Stimulated activated CD8-positive, alpha-beta memory T cell treated with anti-CD3 and anti-CD28 coated beads, Interleukin-15, amount 100 ng/mL, for 4 hours (primary cell): Measurements from ENCODE around the gene ZNF276.
"Not testable (repeated sequence)": the region's sequence is repeated elsewhere in the genome, so short reads cannot be mapped to it uniquely, and the experiment has no call there.

Experiments
- DNase-seq, 2 donors: peaks; one replicate each; pipeline ENCODE4 v3.0.0-alpha.2; 2020; ENCODE audit warnings: low read depth in 2 of 2

The ZNF276 gene

DNA sequence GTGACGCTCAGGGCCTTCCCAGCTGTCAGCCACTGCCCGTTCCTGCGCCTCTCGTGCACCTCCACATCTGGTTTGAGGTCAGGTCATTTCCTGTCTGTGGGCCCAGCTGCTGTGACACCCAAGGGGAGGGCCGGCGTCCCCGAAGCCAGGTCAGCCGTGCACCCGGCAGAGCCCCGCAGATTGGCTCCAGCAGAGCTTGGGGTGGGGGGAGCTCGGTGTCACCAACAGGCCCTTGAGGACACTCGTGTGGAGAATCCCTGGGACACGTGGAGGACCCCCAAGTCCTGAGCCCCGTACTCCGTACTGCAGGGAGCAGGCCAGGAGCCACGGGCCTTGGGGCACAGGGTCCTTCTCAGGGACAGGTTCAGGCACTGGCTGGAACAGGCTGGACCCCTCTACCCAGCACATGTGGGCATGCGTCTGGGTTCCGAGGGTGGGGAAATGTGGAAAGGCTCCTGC lies 24.6 kb upstream of the ZNF276 start:
- no peak for DNase-seq

DNA sequence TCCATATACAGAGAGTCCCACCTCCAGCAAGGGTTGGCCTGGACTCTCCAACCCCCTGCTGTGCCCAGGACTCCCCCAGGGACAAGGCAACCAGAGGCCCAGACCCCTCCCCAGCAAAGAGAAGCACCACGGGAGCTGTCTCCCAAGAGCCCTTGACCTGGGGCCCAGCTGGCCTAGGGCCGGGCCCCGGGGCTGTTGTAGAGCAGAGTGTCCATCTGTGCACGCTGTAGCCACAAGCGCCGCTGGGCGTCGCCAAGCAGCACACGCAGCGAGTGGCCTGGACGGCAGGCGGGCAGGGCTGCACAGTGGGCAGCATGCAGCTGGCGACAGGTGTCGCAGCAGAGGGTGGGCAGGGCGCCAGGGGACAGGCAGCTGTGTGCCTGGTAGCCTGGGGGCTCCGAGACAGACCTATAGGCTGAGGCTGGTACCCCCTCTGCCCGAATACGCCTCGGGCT lies 24.1 kb upstream of the ZNF276 start:
- DNase-seq: no peak

DNA sequence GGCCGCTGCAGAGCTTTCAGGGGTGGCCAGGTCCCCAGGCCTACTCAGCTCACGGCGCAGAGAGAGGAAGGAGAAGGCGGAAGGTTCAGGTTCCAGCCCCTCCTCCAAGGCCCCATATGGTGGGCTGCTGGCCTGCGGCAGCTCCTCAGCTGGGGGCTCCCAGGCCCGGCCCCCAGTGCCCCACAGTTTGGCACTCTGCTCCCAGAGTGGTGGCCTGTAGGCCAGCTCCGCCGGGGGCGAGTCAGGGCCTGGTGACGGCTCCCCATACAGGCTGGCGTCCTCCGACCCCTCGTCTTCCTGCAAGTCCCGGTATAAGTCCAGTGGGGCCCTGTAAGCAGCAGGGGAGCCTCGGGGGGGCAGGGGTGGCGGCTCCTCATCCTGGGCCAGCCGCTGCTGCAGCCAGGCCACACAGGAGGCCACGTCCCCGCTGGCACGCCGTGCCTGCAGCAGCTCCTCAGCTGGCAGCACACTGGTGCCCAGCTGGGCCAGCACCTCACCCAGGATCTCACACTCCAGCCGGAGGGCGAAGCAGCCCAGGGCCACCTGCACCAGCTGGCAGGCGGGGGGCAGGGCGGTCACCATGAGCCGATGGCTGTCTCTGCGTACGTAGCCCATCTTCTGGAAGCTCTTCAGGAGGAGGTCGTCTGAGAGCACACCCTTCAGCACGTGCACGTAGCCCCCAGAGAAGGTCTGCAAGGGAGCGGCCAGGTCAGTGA lies 23.6 kb upstream of the ZNF276 start:
- no peak for DNase-seq

DNA sequence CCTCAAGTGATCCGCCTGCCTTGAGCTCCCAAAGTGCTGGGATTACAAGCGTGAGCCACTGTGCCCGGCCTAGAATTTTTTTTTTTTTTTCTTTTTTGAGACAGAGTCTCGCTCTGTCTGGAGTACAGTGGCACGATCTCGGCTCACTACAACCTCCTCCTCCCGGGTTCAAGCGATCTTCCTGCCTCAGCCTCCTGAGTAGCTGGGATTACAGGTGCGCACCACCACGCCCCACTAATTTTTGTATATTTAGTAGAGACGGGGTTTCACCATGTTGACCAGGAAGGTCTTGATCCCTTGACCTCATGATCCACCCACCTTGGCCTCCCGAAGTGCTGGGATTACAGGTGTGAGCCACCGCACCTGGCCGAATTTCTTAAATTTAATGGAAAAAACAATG lies 22.6 kb upstream of the ZNF276 start:
- DNase-seq: not testable (repeated sequence)

DNA sequence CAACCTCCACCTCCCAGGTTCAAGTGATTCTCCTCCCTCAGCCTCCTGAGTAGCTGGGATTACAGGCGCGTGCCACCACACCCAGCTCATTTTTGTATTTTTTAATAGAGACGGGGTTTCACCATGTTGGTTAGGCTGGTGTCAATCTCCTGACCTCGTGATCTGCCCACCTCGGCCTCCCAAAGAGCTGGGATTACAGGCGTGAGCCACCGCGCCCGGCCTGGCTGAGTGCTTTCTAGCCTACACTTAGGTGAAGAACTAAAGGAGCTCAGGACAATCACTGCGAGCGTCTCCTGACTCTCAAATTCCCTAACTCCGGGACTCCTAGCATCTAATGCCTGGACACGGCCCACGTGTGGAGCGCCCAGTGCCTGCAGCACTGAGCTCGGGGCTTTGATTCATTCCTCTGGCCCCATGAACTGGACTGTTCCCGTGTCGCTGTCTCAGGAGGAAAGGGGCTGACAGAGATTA lies 21.7 kb upstream of the ZNF276 start:
- not testable (repeated sequence) for DNase-seq

DNA sequence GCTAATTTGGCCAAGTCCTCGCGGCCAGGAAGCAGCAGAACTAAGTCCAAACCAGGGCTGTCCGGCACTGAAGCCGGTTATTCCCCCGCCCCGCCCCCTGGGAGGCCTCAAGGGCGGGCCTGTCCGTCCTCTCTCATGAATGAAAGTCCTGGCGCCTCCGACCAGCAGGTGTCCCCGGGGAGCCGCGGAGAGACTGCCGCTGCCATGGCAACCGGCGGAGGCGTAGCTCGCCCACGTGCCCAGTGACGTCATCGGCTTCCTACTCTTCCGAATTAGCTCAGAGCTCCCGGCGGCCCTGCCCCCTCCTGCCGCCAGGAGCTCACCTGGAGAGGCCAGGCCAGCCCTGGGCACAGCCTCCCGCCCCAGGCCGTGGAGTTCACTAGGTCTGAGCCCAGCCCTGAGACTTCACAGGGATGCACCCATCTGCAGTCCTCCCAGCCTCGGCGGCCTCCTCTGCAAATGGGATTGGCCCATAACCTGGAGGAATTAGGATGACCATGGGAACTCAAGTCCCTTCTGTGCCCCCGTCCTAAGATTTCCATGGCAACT lies 21.2 kb upstream of the ZNF276 start:
- peak; percentile 92 to 93 for DNase-seq

DNA sequence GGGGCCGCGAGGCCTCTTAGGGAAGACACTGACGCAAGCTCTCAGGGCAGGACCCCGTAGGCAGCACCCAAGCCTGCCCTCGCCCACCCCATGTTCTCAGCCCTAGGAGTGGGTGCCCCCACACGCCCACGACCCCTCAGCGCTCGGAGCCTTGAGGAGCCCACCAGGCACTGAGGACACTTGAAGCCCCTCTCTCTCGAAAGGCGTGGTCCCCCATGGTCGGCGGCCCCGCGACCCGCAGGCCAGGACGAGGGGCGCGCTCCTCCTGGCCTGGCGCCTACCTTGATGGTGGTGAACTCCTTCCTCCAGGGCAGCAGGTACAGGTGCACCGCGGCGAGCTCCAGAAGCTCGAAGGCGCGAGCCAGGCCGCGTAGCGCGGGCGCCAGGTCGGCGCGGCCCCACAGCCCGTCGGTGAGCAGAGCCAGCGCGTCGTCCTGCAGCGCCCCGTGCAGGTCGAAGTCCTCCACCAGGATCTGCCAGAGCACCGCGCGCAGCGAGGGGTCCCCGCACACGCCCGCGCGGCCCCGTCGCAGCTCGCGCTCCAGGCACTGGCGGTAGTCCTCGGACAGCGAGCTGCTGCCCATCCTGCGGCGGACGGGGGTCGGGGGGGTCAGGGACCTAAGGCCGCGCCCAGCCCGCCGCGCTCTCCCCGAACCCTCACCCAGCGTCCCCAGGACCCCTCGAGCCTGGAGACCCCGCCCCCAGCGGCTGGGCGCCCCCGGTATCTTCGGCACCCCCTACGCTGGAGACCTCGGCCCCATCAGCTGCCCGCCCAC lies 20.5 kb upstream of the ZNF276 start:
- DNase-seq: no peak

DNA sequence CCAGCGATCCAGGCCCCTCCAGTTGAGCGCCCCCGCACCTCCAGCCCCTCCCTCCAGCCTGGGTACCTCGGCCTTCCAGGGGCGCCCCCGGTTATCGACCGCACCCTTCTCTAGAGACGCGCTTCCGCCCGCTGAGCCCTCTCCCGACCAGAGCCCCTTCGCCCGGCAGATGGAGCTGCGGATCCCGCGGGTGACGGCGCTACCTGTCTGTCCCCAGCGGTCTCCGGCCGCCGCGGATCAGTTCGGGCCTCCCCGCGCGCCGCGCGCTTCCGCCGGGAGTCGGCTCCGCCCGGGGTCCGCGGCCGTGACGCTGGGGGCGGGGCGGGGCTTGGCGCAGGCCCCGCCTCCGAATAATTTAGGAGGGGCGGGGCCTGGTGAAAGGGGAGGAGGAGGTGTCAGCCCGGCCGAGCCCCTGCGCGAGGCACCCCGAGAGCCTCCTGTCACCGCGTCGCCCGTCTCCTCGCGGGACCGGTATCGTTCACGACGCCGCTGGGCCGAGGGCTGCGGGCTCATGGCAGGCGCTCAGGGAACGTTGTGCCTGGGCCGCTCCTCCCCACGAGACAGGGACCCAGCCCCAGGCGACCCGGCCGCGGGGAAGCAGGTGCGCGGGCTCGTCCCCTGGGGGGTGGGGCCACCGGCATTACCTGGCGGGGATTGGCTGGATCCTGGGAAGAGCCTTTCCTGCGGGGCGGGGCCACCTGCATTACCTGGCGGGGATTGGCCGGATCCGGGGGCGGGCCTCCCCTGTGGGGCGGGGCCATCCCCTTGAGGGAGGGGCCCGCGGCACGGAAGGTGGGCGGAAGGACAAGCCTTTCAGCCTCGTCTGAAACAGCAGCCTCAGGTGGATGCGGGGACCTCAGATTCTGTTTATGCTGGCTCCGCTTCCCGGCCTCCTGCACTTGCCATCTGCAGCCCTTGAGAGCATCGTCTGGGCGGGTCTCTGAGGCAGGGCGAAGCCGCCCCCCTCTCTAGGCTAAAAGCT lies 19.6 kb upstream of the ZNF276 start, which contains the start of gene SPATA2L:
TSS of gene SPATA2L (minus strand) at position 281 of the 982 bp plus-strand sequence. CDS start 473 bp downstream, outside the sequence.
- DNase-seq: peak; percentile 94

DNA sequence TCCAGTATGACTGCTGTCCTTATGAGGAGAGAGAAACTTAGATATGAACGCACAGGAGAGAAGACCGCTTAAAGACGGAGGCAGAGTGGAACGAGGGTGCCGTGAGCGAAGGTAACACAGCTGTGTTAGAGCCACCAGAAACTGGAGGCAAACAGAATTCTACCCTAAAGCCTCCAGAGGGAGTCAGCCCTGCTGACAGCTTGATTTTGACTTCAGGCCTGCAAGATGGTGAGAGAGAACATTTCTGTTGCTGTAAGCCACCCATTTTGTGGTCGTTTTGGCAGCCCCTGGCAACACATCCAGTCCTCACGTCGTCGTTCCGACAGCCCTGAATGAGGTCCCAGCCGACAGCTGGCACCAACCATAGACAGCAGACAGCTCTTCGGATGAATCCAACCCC lies 17.1 kb upstream of the ZNF276 start:
- no peak for DNase-seq

DNA sequence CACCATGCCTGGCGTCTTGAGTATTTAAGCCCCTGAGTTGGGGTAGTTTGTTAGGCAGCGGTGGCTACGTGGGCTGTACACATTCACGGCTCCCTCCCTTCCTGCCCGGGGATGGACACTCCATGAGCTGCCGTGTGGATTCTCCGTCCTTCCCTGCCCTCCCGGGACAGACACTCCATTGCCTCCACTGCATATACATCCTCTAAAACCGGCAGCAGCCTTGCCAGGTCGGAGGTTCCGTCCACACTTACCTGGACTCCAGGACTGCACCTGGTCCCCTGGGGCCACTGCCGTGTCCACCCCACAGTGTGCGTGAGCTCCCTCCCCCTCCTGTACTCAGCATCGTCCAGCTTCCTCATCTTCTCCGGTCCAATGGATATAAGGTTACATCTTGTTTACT lies 16.3 kb upstream of the ZNF276 start:
- DNase-seq: no peak

DNA sequence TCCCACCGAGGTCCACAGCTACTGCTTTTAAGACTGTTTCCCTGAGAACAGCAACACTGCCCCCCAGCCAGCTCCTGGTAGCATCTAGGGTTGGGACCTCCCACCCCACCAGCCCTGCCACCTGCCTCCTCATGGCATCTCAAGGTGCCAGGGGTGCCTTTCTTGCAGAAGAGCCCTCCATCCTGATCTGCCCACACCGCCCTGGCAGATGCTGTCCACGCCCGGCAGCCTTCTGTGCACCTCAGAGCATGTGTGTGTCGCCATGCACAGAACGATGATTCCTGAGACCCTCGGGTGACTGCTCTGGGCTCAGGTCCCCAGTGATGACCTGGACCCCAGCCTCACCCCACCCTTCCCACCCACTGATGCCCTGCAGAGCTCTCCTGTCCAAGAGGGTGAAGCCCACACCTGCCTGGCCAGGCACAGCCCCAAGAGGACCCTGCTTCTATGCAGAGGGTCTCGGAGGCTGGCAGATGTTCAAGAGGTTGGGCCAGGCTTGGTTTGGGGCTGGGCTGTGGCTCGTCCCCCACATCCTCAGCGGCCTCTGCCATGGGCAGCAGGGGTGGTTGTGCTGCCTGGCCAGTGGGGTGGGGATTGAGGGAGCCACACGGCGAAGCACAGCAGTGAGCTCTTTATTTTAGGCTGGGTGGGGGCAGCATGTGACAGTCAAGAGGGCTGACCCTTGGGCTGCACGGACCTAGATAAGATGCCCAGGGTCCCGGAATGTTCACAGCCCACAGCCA lies 14.6 kb upstream of the ZNF276 start:
- no peak for DNase-seq

DNA sequence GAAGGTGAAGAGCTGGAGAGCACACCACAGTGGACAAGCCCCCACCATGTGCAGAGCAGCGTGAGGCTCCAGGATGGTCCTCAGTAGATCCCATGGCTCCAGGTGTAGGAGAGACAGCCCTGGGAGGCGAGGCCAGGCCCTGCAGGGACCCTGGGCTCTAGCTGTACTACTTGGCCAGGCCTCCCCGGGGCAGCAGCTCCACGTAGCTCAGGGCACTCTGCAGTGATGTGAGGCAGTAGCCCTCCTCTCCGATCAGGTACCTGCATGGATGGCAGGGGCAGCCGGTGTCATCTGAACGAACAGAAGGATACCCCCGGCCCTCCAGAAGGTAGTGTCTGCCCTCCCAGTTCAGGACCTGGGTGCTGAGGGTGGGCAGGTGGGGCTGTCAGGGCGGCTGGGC lies 13.6 kb upstream of the ZNF276 start:
- no peak for DNase-seq

DNA sequence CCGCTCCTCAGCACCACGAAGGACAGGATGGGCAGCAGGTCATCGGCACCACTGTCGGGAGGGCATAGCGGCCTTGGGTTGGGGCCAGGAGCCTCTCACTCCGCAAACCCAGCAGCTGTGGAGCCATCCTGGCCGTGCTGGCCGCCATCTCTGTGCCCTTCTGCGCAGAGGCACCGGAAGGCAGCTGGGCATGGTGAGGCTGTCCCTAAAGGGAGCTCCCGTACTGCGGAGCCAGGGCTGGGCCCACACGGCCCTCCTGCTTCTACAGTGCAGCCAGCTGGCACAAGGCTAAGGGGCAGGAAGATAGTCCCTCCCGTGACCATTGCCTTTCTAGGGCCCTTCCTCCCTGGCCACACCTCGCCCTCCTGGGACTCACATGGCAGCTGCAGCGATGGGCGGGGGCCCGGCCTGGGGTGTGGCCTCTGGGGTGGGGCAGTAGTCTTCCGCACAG lies 12.8 kb upstream of the ZNF276 start:
- no peak for DNase-seq

DNA sequence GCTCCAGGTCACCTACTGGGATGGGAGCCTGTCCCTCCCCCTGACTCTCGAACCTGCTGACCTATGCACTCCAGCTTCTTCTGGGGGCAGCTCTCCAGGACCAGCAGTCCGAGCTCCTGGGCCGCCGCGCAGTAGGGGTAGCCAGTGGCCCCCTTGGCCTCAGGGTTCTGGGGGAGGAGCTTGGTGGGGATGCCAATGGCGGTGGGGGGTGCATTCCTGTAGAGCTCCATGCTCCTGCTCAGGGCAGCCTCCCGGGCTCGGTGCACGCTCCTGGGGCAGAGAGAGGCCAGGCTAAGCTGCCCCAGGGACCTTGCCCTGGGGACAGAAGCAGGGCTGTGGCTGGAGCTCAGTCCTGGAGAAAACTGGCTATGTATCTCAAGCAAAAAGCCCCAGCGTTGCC lies 12.2 kb upstream of the ZNF276 start:
- DNase-seq: no peak

DNA sequence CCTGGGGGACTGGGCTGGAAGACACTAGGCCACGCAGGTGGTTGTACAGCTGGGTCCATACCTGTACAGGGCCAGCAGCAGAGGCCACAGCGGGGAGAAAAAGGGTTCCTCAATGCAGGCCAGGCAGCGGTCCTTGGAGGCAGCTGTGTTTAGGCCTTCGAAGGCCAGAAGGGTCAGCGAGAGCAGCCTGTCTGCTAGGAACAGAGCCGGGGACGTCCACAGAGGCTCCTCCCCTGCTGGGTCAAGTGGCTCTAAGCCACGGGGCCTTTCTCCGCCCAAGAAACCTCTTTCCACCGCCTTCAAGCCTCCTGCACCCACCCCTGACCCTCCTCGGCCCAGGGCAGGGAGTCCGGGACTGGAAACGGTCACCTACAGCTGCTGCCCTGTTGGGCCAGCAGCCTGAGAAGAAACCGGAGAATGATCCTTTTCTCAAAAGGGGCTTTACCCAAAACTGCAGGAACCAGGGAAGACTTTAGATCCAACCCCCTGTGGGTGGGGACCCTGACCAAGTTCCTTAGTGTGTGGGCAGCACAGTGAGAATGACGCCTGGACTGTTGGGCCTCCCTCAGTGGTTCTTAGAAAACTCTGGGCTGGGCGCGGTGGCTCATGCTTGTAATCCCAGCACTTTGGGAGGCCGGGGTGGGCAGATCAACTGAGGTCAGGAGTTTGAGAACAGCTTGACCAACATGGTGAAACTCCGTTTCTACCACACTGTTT lies 11.5 kb upstream of the ZNF276 start:
- no peak for DNase-seq

DNA sequence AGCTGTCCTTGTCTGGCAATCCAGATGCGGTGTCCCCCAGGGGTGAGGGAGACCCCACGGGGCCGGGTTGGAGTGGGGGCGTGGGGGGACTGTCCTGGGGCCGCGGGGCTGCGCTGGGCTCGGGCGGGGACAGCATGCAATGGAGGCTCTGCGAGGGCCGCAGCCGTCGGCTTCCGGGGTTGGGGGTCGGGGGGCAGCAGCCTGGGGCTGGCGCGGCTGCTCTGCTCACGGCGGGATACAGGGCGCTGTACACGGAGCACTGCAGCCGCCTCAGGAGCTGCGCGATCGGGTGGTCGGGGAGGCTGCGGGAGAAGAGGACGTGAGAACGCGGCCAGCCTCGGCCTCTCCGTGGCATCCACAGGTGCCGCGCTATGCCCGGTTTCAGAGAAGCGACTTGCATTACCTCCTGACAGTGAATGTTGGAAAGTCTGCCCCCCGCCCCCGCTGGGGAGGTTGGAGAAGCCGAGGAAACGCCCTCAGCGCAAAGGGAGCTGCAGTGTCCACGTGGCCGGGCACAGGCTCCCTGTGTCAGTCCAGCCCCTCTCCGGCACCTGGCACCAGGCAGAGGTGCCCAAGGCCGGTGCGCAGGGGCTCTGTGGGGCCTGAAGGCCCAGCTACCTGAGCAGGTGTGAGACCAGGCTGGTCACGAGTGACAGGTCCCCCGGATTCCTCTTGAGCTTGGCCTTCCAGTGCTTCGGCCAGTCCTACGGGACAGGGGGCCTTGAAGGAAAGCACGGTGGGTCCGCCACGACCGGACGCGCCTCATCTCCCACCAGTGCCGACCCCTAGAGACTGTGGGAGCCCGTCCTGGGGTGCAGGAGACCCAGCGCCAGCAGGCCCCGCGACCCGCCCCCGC lies 10.4 kb upstream of the ZNF276 start:
- no peak for DNase-seq

DNA sequence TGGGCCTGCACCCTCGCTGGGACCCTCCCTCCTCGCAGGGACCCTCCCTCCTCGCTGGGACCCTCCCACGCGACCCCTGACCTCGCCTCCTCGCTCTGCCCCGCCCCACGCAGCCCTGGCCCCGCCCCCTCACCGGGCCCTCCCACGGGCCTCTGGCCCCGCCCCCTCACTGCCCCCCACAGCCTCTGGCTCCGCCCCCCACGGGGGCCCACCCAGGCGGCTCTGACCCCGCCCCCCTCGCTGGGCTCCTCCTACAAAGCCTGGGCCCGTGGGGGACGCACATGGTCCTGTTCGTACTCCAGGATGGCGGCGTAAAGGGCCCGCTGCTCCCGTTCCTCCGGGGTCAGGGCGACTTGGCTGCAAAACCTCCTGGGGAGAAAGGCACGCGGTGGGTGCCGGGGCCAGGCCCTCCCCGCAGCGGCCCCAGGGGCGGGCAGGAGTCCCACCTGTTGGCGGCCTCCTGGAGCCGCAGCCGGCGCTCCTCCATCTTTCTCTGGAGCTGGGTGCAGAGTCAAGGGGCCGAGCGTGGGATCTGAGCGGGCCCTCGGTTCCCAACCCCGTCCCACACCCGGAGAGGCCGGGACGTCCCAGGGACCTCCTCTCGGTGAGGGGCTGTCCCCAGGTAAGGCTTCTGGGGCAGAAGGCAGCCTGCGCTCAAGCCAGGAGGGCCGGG lies 9.6 kb upstream of the ZNF276 start:
- peak; percentile 38 to 59 for DNase-seq

DNA sequence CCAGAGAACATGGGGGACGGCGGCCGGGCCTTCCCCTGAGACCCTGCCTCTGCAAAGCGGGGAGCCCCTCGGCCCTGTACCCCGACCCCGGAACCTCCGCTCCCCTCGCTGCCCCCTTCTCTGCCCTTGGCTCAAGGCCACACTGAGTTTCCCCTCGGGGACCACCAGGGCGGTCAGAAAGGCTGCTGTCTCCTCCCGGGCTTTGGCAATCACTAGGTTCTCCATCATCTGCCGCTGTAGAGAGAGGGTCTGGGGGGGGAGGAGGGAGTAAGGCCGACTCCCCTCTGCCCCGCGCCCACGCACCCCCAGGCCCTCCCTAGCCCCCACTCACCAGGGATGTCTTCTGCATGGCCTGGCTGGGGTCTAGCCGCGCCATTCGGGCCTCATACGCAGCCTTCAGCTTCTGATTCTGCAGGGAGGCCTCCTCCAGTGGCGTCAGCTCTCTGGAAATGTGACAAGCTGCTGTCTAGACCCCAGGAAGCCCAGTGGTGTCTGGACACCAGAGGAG lies 9.0 kb upstream of the ZNF276 start:
- no peak for DNase-seq
